H9 (cell line): ENCODE data around the gene VAV2. TPM values are rescaled to one million over a fixed set of nuclear protein-coding genes. Genes with fewer than 3 reads are reported as not detected.

Experiments
- DNase-seq: peaks from one replicate; pipeline ENCODE4 v3.0.0-alpha.2; 2017
- H2AFZ ChIP-seq: one replicate; pipeline ENCODE4 v1.6.1; 2013; ENCODE audit warnings: mild to moderate bottlenecking, low read length, control low read depth, moderate library complexity
- H2AK5ac ChIP-seq: 2 replicates; pipeline ENCODE4 v1.6.1; 2013; ENCODE audit warnings: low read length, control low read depth, mixed read lengths; ENCODE audit not compliant: insufficient read length
- H2BK120ac ChIP-seq: one replicate; pipeline ENCODE4 v1.6.1; 2013; ENCODE audit warnings: low read depth, mild to moderate bottlenecking, low read length, control low read depth, inconsistent platforms; ENCODE audit not compliant: poor library complexity, severe bottlenecking
- H2BK12ac ChIP-seq: 2 replicates; pipeline ENCODE4 v1.6.1; 2013; ENCODE audit warnings: low read length, control low read depth, mixed read lengths, low read depth; ENCODE audit not compliant: insufficient read length
- H2BK15ac ChIP-seq: 2 replicates; pipeline ENCODE4 v1.6.1; 2013; ENCODE audit warnings: low read depth, low read length, control low read depth
- H2BK20ac ChIP-seq: one replicate; pipeline ENCODE4 v1.6.1; 2013; ENCODE audit warnings: low read depth, mild to moderate bottlenecking, low read length, control low read depth, inconsistent platforms; ENCODE audit not compliant: poor library complexity, severe bottlenecking
- H2BK5ac ChIP-seq: 2 replicates; pipeline ENCODE4 v1.6.1; 2013; ENCODE audit warnings: low read length, control low read depth, mixed read lengths; ENCODE audit not compliant: insufficient read length
- H3K14ac ChIP-seq: 2 replicates; pipeline ENCODE4 v1.6.1; 2013; ENCODE audit warnings: low read length, control low read depth; ENCODE audit not compliant: insufficient read depth
- H3K18ac ChIP-seq: 2 replicates; pipeline ENCODE4 v1.6.1; 2013; ENCODE audit warnings: low read depth, mild to moderate bottlenecking, mixed read lengths, low read length, control low read depth; ENCODE audit not compliant: insufficient read length
- H3K23ac ChIP-seq: 2 replicates; pipeline ENCODE4 v1.6.1; 2013; ENCODE audit warnings: low read length, control low read depth, mixed read lengths, low read depth; ENCODE audit not compliant: insufficient read length
- H3K23me2 ChIP-seq: 2 replicates; pipeline ENCODE4 v1.6.1; 2013; ENCODE audit warnings: low read depth, mild to moderate bottlenecking, mixed read lengths, low read length, control low read depth; ENCODE audit not compliant: insufficient read length, poor library complexity, severe bottlenecking
- H3K27ac ChIP-seq: 2 replicates; pipeline ENCODE4 v1.5.1; 2013; ENCODE audit warnings: low read length, control low read depth, mixed read lengths, low read depth; ENCODE audit not compliant: insufficient read length
- H3K27me3 ChIP-seq: 2 replicates; pipeline ENCODE4 v1.6.1; 2013; ENCODE audit warnings: low read length, control low read depth, inconsistent platforms; ENCODE audit not compliant: insufficient read depth
- H3K4ac ChIP-seq: 2 replicates; pipeline ENCODE4 v1.6.1; 2013; ENCODE audit warnings: low read depth, mild to moderate bottlenecking, control low read depth, inconsistent platforms, low read length, moderate library complexity
- H3K4me1 ChIP-seq: 2 replicates; pipeline ENCODE4 v1.6.1; 2013; ENCODE audit warnings: low read length, control low read depth, inconsistent platforms; ENCODE audit not compliant: insufficient read depth
- H3K4me2 ChIP-seq: 2 replicates; pipeline ENCODE4 v1.6.1; 2013; ENCODE audit warnings: low read length, control low read depth, mixed read lengths; ENCODE audit not compliant: insufficient read length, insufficient read depth
- H3K56ac ChIP-seq: 2 replicates; pipeline ENCODE4 v1.6.1; 2013; ENCODE audit warnings: low read depth, mild to moderate bottlenecking, mixed read lengths, low read length, control low read depth; ENCODE audit not compliant: insufficient read length
- H3K79me1 ChIP-seq: 2 replicates; pipeline ENCODE4 v1.6.1; 2013; ENCODE audit warnings: low read depth, mild to moderate bottlenecking, moderate library complexity, low read length, control low read depth, inconsistent platforms; ENCODE audit not compliant: insufficient read depth, poor library complexity, severe bottlenecking
- H3K79me2 ChIP-seq: 2 replicates; pipeline ENCODE4 v1.6.1; 2013; ENCODE audit warnings: low read length, control low read depth, inconsistent platforms; ENCODE audit not compliant: insufficient read depth
- H3K9ac ChIP-seq: 2 replicates; pipeline ENCODE4 v1.6.1; 2013; ENCODE audit warnings: low read length, control low read depth, mixed read lengths; ENCODE audit not compliant: insufficient read length; ENCODE audit errors: extremely low read depth
- H3K9me3 ChIP-seq: one replicate; pipeline ENCODE4 v1.6.1; 2013; ENCODE audit warnings: low read depth, low read length, inconsistent platforms; ENCODE audit not compliant: control insufficient read depth
- H3T11ph ChIP-seq: one replicate; pipeline ENCODE4 v1.6.1; 2013; ENCODE audit warnings: mild to moderate bottlenecking, low read length, control low read depth, inconsistent platforms
- H4K20me1 ChIP-seq: one replicate; pipeline ENCODE4 v1.6.1; 2013; ENCODE audit not compliant: control insufficient read depth, insufficient read length, insufficient read depth
- H4K5ac ChIP-seq: 2 replicates; pipeline ENCODE4 v1.6.1; 2013; ENCODE audit warnings: low read depth, mild to moderate bottlenecking, mixed read lengths, low read length, control low read depth; ENCODE audit not compliant: insufficient read length
- H4K8ac ChIP-seq: replicated peaks from 2 replicates; pipeline ENCODE4 v1.6.1; 2013; ENCODE audit warnings: low read length, control low read depth, mixed read lengths, low read depth; ENCODE audit not compliant: insufficient read length
- H4K91ac ChIP-seq: 2 replicates; pipeline ENCODE4 v1.6.1; 2013; ENCODE audit warnings: low read depth, mild to moderate bottlenecking, moderate library complexity, mixed read lengths, low read length, control low read depth; ENCODE audit not compliant: insufficient read length
- H3K27ac Mint-ChIP-seq, 3 experiments: 2 replicates in 2 of 3; 3 replicates in 1 of 3; pipeline ENCODE4 v1.8.0; 2020 to 2021; ENCODE audit warnings: mixed read lengths in 3 of 3, mild to moderate bottlenecking in 1 of 3, moderate library complexity in 1 of 3
- H3K27me3 Mint-ChIP-seq: 2 replicates; pipeline ENCODE4 v1.8.0; 2021; ENCODE audit warnings: low read depth, mild to moderate bottlenecking, moderate library complexity, mixed read lengths
- H3K36me3 Mint-ChIP-seq, 3 experiments: 2 replicates in 2 of 3; 3 replicates in 1 of 3; pipeline ENCODE4 v1.8.0; 2020 to 2021; ENCODE audit warnings: low read depth in 3 of 3, mixed read lengths in 3 of 3; ENCODE audit not compliant: insufficient read depth in 1 of 3
- H3K4me1 Mint-ChIP-seq, 2 experiments: 2 replicates each; pipeline ENCODE4 v1.8.0; 2020; ENCODE audit warnings: mixed read lengths in 2 of 2
- H3K4me3 Mint-ChIP-seq, 2 experiments: 2 replicates in 1 of 2; 3 replicates in 1 of 2; pipeline ENCODE4 v1.8.0; 2020 to 2021; ENCODE audit warnings: mild to moderate bottlenecking in 2 of 2, mixed read lengths in 2 of 2, moderate library complexity in 1 of 2
- H3K9me3 Mint-ChIP-seq, 2 experiments: 2 replicates in 1 of 2; 3 replicates in 1 of 2; pipeline ENCODE4 v1.8.0; 2020; ENCODE audit warnings: mild to moderate bottlenecking in 2 of 2, mixed read lengths in 2 of 2, moderate library complexity in 1 of 2
- CTCF ChIP-seq: fragments of 200-600 bp; sonication (generic); conservative IDR thresholded peaks from 3 replicates; pipeline ENCODE4 v1.8.0; 2021; ENCODE audit warnings: antibody characterized with exemption, mild to moderate bottlenecking
- WGBS: extraction: QIAGEN DNeasy Blood & Tissue Kit; methylation state at CpG from one replicate; pipeline ENCODE4 v1.1.7; 2013; ENCODE audit warnings: missing lambda C conversion rate, low lambda C conversion rate, mixed read lengths; ENCODE audit not compliant: insufficient read length; ENCODE audit errors: extremely low coverage; 5-methylcytosine and 5-hydroxymethylcytosine counted together
- total RNA-seq: library from RNA; stranded (reverse); gene quantifications from 2 replicates; pipeline ENCODE4 v1.2.1, GENCODE V29; 2021

VAV2 gene
- total RNA-seq, 1 experiment from 2014 or later = 58.7 TPM

- peaks cover 13% of the 10 kb centered on the region for H3K27me3 Mint-ChIP-seq
- H3K18ac ChIP-seq = no peak overlapping the region
- H4K91ac ChIP-seq = no peak overlapping the region
- H2BK12ac ChIP-seq = no peak overlapping the region
- no peak overlapping the region for H3K23ac ChIP-seq
- H4K5ac ChIP-seq = no peak overlapping the region
- no peak overlapping the region for H3K27ac ChIP-seq
- 100% methylated on average over 1 of the region's 1 CpG for WGBS
- no peak overlapping the region for H2AK5ac ChIP-seq
- H3K9me3 Mint-ChIP-seq = peaks cover 3 to 4% of the 10 kb centered on the region in 2 experiments; a peak in 3 of 5 replicates
- no peak overlapping the region for H2BK5ac ChIP-seq
- H3K9ac ChIP-seq = no peak overlapping the region
- H4K8ac ChIP-seq = no peak overlapping the region
- peaks cover 5 to 12% of the 10 kb centered on the region in 2 experiments for H3K4me1 Mint-ChIP-seq
- no peaks in the 10 kb centered on the region for H3K27me3 ChIP-seq
- no peak overlapping the region for H3K14ac ChIP-seq
- no peak overlapping the region for H3K4ac ChIP-seq
- H3T11ph ChIP-seq = no peak overlapping the region
- no peaks in the 10 kb centered on the region for H3K23me2 ChIP-seq
- no peaks in the 10 kb centered on the region for H3K9me3 ChIP-seq
- no peak overlapping the region for H2AFZ ChIP-seq
- H3K4me1 ChIP-seq = no peaks in the 10 kb centered on the region
- no peaks in the 10 kb centered on the region for H3K79me2 ChIP-seq
- DNase-seq = no peak
- no peak overlapping the region for H3K4me3 Mint-ChIP-seq
- no peaks in the 10 kb centered on the region for H3K36me3 Mint-ChIP-seq
- H3K56ac ChIP-seq = no peak overlapping the region
- no peak overlapping the region for H3K27ac Mint-ChIP-seq
- H2BK20ac ChIP-seq = no peak overlapping the region
- H2BK120ac ChIP-seq = no peak overlapping the region
- no peak overlapping the region for H3K4me2 ChIP-seq
- H3K79me1 ChIP-seq = no peaks in the 10 kb centered on the region
- TF ChIP-seq CTCF = no peak
- no peak overlapping the region for H2BK15ac ChIP-seq
- no peaks in the 10 kb centered on the region for H4K20me1 ChIP-seq
Observed at GRCh38 chr9:133998915-133999595, 6.9 kb upstream of the VAV2 start.
